ENCODE measurements around the gene MARCHF3.

- TF ChIP-seq POLR2A (IDR thresholded peaks at IDR 0.05) (no peak), CTCF (IDR thresholded peaks at IDR 0.05) (no peak)
These were observed 21.9 kb downstream of the MARCHF3 start for GRCh38 chr5:127008300-127008975.
